ENCODE measurements around the gene TMPRSS11E.
"Not testable (repeated sequence)": the region's sequence is repeated elsewhere in the genome, so short reads cannot be mapped to it uniquely, and the experiment has no call there.

TMPRSS11E gene

DNA sequence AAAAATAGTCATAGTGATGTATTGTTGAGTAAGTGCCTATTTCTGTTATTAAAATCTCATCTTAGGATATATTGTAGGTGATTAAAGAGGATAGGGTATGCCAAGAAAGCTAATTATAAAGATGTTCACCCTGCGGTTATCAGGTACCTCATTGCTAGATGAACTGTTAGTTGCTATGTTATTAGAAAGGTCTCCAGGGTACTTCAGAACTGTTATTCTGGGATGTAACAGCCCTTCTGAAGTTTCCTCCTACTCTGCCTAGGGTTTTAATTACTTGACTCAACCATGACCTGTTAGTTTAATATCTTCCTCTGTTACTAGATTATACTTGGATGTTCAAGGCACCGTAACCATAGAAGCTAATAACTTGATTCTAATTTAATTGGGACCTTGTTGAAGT is 15.4 kb downstream of the TMPRSS11E start:
- DNase-seq = no peak

GRCh38 chr4:68463796-68464195 is 16.5 kb downstream of the TMPRSS11E start:
- DNase-seq = no peak

GRCh38 chr4:68465058-68465457 is 17.8 kb downstream of the TMPRSS11E start:
- no peak for DNase-seq

GRCh38 chr4:68466185-68466584 is 18.9 kb downstream of the TMPRSS11E start:
- no peak for DNase-seq

GRCh38 chr4:68466751-68467150 is 19.5 kb downstream of the TMPRSS11E start:
- no peak for DNase-seq

- no peak for DNase-seq
These were observed 22.2 kb downstream of the TMPRSS11E start for GRCh38 chr4:68469482-68469881.

- DNase-seq = no peak
These were observed 28.9 kb downstream of the TMPRSS11E start for GRCh38 chr4:68476191-68476590.

- DNase-seq = no peak
These were observed 42.1 kb downstream of the TMPRSS11E start for GRCh38 chr4:68489338-68489737.

GRCh38 chr4:68490826-68491457 is 43.7 kb downstream of the TMPRSS11E start:
- DNase-seq = no peak

DNA sequence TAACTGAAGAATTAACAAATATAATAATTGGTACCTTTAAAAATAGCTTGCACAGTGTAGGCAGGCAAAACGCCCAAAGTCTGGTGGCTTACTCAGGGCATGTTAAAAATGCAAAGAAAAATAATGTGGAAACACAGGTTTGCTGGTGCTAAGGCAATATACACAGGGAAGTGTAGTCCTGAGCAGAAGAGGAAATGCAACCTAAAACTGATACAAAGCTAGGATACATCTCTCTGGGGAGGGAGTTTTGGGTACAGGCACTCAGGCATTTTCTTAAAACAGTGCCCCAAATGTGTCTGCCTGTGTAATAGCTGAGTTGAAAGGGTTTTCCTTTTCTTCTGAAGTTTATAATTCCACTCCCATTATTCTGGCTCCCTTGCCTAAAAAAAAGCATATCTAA is 47.4 kb downstream of the TMPRSS11E start:
- DNase-seq = no peak

DNA sequence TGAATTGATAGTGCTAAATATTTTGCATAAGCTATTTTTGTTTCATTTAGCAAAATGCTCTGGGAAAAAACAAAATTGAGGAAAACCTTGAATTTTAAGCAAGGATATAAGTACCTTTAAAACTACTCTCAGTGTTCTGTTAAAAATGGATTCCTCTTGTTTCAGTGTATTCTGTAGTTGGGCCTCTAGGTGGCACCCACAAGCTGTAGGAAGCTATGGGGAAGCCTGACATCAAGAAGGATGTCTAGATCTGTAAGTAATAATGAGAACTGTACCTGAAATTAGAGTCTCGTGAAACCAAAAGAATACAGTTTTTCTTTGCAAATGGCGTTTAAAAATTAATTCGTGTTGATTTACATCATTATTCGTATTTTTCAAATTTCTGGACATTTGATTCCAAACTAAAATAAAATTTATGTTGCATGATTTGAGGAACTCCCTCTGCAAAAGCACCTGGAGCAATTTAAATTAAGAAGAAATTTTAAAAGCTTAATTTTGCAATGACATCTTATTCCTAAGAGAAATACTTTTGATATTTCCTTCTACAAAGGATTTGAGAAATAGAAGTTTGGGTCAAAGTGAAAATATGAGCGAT is 51.2 kb downstream of the TMPRSS11E start:
- peak; percentile 25 to 51 for DNase-seq

DNA sequence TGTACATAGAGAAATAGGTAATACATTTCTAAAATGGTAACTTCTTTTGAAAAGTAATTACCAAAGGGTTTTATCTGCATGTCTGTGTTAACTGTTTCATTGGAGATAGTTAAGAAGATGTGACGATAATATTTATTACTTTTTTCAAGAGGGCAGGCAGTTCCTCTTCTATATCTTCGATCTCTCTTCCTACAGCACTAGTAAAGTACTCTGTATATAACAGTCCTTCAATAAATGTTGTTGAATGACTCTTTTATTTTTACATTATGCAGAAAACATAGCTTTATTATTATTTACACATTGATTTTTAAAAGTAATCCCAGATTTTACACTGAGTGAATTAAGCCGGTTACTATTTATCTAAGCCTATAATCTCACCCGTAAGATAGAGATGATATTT is 51.8 kb downstream of the TMPRSS11E start:
- no peak for DNase-seq

GRCh38 chr4:68503462-68503861 is 56.2 kb downstream of the TMPRSS11E start:
- DNase-seq = not testable (repeated sequence)

GRCh38 chr4:68504836-68505235 is 57.6 kb downstream of the TMPRSS11E start:
- not testable (repeated sequence) for DNase-seq

GRCh38 chr4:68505452-68505851 is 58.2 kb downstream of the TMPRSS11E start:
- not testable (repeated sequence) for DNase-seq

GRCh38 chr4:68518889-68519288 is 71.6 kb downstream of the TMPRSS11E start:
- DNase-seq = no peak

- no peak for DNase-seq
These were observed 73.7 kb downstream of the TMPRSS11E start for GRCh38 chr4:68520985-68521384.

GRCh38 chr4:68522232-68522631 is 75.0 kb downstream of the TMPRSS11E start:
- not testable (repeated sequence) for DNase-seq

- DNase-seq = no peak
These were observed 88.7 kb downstream of the TMPRSS11E start for GRCh38 chr4:68535974-68536373.

- no peak for DNase-seq
These were observed 89.1 kb downstream of the TMPRSS11E start for GRCh38 chr4:68536375-68536774.

- DNase-seq = not testable (repeated sequence)
These were observed 95.5 kb downstream of the TMPRSS11E start for GRCh38 chr4:68542742-68543141.
